ENCODE measurements around the gene CDH26.
A peak's percentile ranks its signal among the peaks of the same experiment; 100 is the strongest.
"Not testable (repeated sequence)": the region's sequence is repeated elsewhere in the genome, so short reads cannot be mapped to it uniquely, and the experiment has no call there.

Gene CDH26

DNA sequence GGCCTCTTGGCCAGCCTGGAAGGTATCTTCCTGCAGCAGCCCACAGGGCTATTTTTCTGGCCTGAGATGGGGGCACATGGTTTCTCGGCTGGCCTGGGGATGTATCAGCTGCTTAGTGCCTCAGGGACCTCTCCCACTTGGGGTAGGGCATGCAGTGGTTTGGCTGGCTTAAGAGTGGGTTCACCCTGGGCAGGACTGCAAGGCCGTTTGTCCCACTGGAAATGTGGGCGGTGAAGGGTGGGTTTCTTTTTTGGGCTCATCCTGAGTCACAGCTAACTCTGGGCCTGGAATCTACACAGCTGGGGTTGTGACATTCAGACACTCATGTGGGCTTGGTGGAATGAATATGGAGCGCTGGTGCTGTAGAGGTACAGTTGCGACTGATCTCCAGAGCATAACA is 62.0 kb downstream of the CDH26 start:
- DNase-seq: no peak

GRCh38 chr20:60021104-60021503 is 62.9 kb downstream of the CDH26 start:
- DNase-seq: no peak

DNA sequence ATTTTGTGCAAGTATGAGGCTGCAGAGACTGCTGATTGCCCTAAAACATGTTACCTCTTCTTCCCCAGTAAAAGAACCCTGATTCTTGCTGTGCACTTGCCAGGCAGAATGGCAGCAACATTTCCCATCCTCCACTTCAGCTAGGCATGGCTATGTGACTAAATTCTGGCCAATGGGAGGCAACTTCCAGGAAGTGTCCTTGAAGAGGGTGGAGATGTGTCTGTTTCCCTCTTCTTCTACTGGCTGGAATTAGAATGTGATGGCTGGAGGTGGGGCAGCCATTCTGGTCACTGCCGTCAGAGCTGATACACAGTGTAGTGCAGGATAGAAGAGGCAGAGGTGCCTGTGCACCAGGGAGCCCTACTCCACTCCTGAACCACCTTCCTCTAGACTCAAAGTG is 64.6 kb downstream of the CDH26 start:
- no peak for DNase-seq

- DNase-seq: no peak
Measured at GRCh38 chr20:60024245-60024644, 66.0 kb downstream of the CDH26 start.

DNA sequence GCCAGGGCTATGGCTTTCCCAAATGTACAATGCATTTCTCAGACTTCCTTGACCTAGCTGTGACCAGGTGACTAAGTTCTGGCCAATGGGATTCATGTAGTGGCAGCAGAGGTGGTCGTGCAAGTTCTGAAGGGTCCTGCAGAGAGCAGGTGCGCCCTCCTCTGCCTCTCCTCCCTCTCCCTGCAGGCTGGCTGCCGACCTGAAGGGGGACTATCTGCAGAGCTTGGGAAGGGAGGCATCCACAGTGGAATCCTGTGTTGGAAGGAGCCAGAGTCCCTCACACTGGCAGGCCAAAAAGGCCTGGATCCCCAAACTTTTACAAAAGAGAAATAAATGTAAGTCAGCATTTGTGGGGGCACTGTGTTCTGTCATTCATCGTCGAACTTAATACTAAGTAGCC is 66.6 kb downstream of the CDH26 start:
- no peak for DNase-seq

DNA sequence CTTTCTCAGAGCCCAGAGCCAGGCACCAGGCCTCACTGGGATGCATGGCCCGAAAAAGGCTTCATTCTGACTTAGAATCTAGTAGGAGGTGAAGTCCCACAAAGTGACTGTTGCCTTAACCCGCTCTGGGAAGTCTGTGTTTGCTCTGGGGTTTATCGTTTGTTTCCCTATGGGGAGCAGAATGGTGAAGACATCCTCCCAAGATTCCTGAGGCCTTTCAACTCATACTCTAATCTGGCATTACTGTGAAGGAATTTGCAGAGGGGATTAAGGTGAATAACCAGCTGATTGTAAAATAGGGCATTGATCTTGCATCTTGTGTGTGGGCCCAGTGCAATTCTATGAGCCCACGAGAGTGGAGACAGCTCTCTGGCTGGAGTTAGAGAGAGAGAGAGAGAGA is 67.8 kb downstream of the CDH26 start:
- no peak for DNase-seq

- DNase-seq: no peak
Measured at GRCh38 chr20:60030471-60030870, 72.2 kb downstream of the CDH26 start.

DNA sequence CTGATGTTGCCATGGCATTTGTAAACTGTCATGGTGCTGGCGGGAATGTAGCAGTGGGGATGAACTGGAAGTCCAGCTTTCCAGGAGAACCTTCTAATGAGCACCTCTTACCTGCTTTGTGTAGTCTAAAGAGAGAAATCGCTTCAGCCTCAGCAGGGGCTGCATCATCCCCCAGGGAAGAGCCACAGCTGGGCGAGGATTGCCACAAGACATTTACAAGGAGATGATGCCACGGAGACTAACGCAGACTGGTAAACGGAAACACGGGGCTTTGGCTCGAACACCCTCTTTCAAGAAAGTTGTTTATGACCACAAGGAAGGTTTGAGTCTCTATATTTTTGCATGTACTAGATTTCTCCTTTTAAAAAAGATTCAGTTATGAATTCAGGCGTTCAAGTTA is 72.9 kb downstream of the CDH26 start:
- DNase-seq: no peak

- DNase-seq: no peak
Measured at GRCh38 chr20:60034231-60035110, 76.2 kb downstream of the CDH26 start.

DNA sequence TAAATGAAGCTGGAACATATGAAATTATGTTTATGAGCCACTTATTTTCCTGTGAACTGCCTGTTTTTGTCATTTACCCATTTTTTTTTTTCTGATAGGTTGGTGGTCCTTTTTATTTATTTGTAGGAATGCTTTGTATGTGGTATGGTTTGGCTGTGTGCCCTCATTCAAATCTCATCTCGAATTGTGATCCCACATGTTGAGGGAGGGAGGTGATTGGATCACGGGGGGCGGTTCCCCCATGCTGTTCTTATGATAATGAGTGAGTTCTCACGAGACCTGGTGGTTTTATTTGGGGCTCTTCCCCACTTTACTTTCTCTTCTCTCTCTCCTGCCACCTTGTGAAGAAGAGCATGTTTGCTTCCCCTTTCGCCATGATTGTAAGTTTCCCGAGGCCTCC is 77.3 kb downstream of the CDH26 start:
- no peak for DNase-seq

- DNase-seq: no peak
Measured at GRCh38 chr20:60036346-60036745, 78.1 kb downstream of the CDH26 start.

GRCh38 chr20:60036746-60037499 is 78.7 kb downstream of the CDH26 start:
- DNase-seq: peak; percentile 55

- DNase-seq: no peak
Measured at GRCh38 chr20:60038400-60039008, 80.3 kb downstream of the CDH26 start.

DNA sequence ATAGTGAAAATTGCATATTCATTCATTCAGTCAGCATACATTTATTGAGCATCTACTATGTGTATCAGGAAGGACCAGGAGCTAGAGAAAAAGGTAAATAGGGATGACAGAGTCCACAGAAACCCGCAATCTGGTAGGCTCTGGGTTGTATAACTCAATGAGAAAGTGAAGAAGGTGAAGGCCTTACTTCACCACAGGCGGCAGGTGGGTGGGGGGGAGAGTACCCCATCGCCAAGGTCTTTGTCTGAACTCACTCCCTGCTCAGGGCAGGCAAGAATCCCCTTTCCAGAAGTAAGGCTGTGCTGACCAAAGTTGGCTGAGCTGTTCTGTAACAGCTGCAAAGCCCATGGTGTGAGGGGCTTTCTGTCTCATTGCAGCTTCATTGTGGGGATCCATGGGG is 81.3 kb downstream of the CDH26 start:
- no peak for DNase-seq

DNA sequence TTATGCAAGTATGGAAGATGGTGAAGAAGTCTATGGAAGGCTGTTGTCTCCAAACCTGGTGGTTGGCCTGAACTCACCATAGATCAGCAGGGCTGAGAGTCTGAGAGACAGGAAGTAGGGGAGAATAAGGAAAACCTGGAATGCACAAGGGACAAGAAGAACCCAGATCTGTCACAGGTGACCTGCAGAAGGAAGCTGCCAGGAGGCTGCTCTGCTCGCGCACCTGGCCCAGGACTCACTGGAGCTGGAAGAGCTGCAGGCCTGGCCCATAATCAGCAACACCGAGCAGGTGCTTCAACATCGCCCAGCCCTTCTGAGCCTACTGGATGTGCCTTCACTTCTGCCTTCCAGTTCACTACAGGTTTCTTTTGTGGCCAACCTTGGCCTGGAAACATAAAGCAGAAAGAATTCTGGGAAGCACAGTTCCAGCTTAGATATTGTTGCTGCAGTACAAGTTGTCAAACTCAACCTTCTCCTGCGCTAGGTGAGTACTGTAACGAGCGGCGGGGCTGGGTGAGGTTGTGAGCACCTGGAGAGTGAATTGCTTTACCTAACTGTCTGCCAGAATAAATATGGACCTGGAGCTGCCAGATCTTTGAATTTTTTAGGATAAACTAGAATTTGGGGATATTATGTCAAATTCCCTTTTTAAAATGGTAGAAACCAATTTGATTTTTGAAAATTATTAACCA is 82.4 kb downstream of the CDH26 start:
- DNase-seq: no peak

- not testable (repeated sequence) for DNase-seq
Measured at GRCh38 chr20:60041436-60042165, 83.4 kb downstream of the CDH26 start.

- no peak for DNase-seq
Measured at GRCh38 chr20:60043435-60043834, 85.2 kb downstream of the CDH26 start.

DNA sequence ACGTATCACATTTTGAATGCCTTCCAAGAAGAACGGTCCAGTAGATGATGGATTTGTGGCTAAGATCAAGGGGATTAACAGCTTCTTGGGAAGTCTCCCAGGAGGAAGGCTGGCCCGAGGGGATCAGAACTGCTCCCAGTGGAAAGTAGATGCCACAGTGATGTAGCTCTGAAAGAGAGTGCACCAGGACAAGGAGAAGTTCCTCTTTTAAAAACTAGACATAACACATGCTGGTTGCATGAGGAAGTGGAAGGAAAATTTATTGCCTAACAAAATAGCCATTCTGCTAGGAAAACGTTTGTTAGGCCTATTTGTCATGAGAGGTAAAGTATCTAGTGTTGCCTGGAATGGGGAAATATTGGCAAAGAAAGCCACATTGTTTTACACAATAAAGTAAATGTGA is 87.8 kb downstream of the CDH26 start:
- DNase-seq: no peak

GRCh38 chr20:60046436-60046835 is 88.2 kb downstream of the CDH26 start:
- DNase-seq: no peak

- no peak for DNase-seq
Measured at GRCh38 chr20:60046860-60047259, 88.6 kb downstream of the CDH26 start.

DNA sequence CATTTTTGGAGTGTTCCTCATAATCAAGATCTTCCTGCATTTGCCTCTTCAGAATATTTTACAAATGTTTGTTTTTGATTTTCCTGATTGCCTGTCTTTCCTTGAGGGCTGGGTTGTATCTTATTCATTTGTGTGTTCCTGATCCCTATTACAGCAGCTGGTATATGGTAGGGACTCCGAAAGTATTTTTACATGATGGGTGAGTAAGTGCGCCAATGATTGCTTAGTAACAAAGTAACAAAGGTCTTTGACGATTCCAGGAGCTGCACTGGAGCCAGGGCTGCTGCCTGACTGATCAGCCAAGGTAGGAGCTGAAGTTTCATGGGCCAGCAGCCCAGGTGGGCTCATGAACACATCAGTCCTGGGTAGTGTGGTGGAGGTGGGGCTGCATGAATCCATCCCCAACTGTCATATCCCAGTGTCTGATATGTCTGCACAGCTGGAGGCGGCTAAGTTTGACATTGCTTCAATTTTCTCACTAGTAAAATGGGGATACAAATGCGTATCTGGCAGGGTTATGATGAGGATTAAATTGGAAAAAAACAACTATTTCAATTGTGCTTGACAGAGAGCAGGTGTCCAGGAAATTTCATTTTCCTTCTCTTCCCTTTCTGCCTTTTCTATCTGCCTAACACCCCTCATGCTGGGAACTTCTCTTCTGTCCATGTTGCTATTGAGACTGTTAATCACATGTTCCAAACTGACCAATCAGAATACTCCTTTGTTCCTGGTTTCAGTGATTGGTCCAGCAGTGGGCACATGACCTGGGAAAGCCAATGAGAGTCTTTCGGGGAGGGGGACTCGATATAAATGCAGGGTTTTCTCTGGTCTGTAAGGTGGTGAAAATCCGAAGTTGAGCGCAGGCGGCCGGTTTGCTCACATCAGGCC is 90.7 kb downstream of the CDH26 start:
- no peak for DNase-seq

All from COR-L47 (cell line).